HG02588 (cell line): Measurements from ENCODE around the gene RARS2.
"Not testable (repeated sequence)": the region's sequence is repeated elsewhere in the genome, so short reads cannot be mapped to it uniquely, and the experiment has no call there.

ENCODE experiments used
- ATAC-seq: cut with Tn5 transposase; IDR thresholded peaks from one replicate; pipeline ENCODE4 v1.9.1; 2021; ENCODE audit warnings: mild to moderate bottlenecking, moderate library complexity; ENCODE audit not compliant: unreplicated experiment

The RARS2 gene

DNA sequence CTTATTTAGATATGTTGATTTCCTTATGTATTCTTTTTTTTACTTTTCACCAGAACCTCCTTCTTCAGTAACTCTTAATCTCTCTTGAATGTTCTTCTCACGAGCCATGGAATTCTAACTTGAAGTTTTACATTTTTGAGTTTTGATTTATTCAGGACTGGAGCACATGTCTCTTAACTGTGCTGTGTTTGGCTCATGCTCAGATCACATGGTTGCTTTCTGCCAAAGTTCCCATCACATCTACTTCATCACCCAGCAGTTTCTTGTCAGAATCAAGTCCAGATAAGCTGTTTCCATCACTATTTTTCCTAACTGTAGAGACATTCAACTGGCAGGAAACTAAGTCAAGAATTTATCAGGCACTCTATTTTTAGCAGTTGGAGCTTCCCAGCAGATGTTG, 85.3 kb downstream of the RARS2 start:
- ATAC-seq: no peak

DNA sequence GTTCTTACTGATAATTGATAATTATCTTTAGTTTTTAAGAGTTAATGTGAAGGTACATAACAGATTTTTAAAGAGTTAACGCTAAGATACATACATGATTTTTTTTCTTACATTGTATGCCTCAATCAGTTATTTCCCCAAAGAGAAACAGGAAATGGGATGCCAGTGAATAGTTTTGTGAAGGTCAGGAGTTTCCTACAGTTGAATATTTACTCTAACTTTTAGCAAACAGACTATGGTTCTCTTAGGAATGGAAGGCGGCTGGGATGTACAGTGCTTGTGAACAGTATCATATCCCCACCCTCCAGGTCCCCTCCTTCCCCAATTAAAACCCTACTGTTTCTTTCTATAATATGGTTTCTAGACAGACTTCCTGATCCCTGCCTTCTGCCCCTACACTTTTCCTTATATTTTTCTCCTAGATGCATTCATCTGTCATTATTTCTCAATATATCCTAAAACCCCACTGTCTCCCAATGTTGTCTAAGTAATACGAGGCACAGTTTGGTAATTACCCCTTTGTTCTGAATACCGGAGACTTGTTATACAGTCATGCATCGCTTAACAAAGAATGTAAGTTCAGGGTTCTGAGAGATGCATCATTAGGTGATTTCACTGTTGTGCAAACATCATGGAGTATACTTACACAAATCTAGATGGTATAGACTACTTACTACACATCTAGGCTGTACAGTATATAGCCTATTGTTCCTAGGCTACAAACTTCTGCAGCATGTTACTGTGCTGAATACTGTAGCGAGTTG, 87.8 kb downstream of the RARS2 start:
- ATAC-seq: no peak

DNA sequence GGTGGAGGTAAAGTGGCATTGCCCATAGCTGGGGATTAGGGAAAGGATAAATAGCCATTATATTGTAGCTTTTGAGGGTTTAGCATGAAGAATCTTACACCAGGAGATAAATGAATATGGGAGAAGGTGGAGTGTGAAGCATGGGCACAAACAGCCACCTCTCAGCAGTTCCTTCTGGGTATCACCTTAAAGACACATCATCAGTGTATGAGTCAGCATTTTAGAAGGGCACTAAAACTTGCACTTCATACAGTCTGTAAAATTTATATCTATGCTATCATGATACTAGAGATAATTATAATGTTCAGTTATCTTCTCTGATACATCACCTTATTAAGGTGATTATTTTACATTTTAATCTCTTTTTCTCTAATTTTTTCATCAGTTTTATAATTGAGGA, 91.7 kb downstream of the RARS2 start:
- no peak for ATAC-seq

DNA sequence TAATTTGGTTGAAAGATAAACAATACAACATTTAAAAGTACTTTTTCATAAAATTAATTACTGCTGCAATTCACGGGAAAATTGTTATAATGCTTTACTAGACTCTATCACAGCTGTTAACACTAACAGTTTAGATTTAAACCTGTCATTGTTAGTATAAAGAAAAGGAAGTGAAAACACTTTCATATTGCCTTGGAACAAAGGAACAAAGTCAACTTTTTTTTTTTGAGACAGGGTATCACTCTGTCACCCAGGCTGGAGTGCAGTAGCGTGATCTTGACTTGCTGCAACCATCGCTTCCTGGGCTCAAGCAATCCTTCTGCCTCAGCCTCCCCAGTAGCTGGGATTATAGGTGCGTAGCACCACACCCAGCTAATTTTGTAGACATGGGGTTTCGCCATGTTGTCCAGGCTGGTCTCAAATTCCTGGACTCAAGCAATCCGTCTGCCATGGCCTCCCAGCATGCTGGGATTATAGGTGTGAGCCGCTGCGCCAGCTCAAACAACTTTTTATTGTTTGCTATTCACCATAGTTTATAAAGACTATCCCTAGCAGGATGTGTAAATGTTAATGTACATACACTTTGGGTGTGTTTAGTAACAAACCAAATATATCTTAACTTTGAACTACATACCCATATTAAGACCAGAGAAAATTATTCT, 94.9 kb downstream of the RARS2 start:
- peak; percentile 59 for ATAC-seq

DNA sequence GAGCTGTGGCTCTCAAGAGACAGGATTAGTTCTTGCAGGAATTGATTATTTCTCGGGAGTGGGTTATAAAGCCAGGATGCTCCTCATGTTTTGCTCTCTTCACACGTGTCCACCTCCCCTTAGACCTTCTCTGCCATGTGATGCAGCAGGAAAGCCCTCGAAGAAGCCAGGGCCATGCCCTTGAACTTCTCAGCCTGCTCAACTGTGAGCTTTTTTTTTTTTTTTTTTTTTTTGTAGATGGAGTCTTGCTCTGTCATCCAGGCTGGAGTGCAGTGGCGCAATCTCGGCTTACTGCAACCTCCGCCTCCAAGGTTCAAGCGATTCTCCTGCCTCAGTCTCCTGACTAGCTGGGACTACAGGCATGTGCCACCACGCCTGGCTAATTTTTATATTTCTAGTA, 100.5 kb downstream of the RARS2 start:
- ATAC-seq: not testable (repeated sequence)

DNA sequence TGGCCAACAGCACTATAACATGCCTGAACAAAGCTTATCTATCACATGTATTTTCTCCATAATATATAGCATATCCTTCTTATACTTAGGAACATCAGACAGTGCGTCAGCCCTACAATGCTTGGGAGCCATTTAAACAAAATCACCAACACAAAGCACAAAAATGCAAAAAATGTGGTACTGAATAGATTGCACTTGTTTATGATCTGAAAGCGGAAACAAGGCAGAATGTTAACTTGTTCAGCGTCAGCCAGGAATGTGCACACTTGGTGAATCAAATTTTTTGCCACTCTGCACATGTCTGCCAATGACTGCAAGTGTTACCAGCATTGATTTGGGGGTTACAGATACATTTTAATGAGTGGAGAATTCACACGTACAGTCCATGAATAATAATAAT, 102.2 kb downstream of the RARS2 start:
- ATAC-seq: no peak

DNA sequence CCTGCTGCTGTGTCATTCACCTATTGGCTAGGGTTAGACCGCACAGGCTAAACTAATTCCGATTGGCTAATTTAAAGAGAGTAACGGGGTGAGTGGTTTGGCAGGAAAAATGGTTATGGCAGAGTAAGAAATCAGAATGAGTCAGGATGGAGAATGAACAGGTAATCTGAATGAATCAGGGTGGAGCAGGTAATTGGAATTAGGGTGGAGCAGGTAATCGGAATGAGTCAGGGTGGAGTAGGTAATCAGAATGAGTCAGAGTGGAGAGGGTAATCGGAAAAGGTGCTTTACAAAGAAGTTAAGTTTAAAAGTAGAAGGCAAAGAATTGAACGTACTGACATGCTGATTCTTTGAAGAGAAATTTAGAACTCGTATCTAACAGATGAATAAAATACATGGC, 105.3 kb downstream of the RARS2 start:
- ATAC-seq: no peak

DNA sequence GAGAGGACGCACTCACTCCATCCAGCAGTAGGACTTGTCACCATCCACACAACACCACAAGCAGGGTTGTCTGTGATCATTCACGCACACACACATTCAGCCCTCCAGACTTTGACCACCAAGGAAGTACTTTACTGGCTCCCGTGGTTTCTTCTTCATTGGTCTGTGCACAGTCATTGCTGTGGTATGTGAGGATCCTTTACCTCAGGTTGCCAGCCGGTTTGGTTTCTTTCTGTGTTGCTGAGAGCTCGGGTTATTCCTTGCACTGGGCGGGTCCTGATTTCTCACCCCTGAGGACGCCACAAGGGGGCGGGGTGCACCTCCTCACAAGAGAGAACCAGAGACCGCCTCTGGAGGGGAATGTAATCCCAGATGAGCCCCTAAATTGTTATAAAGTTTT, 105.9 kb downstream of the RARS2 start:
- no peak for ATAC-seq

DNA sequence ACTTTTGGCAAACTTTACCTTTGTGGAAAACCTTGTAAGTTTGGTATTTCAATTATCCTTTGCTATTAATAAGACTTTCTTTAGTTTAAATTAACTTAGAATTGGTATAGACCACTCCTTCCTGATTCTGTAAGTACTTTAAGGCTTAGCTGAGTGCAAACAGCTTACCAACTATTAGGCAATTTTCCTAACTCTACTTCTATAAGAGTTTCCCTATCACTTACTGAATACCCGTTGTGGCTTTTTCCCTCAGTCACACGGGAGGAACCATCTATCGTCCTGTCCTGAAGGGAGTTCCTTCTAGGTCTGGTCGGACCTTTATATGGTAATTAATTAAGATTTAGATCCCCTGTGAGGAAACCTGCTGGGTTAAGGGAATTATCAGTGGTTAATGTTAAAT, 107.4 kb downstream of the RARS2 start:
- ATAC-seq: no peak

DNA sequence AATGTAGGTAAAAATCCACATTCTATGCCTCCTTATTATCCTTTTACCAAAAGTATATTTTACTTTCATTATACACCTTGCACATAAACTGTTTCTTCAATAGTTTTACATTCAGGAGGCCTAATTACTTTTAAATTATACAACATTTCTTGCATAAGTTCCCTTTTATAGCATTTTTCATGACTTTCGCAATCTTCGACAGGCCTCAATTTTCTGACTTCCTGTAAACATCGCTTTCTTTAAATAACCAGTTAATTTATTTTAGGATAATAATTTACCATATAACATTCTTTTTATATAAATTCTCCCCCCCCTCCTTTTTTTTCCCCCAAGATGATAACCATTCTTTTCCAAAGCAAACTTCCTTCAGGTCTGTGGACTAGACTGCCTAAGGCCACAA, 107.9 kb downstream of the RARS2 start:
- no peak for ATAC-seq

DNA sequence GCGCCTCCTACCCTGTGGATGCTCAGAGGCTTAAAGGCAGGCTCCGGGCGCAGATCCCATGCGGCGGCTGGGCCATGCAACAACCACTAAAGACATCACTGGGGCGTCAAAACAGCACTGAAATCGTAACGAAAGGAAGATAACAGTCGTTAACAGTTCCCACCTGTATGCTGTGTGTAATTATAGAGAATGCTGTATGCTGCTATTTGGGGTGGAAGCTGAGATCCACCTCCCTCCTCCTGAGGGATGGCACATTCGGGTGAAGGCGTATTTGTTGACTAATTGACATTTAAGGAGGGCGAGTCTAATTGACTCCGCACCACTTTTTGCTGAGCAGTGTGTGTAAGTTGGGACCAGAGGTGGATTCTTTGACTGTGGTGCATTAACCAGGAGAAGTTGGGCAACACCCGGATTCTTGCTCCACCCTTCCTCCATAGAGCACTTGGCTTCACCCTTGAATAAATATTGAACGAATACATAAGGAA, 116.3 kb downstream of the RARS2 start:
- ATAC-seq: peak; percentile 56

DNA sequence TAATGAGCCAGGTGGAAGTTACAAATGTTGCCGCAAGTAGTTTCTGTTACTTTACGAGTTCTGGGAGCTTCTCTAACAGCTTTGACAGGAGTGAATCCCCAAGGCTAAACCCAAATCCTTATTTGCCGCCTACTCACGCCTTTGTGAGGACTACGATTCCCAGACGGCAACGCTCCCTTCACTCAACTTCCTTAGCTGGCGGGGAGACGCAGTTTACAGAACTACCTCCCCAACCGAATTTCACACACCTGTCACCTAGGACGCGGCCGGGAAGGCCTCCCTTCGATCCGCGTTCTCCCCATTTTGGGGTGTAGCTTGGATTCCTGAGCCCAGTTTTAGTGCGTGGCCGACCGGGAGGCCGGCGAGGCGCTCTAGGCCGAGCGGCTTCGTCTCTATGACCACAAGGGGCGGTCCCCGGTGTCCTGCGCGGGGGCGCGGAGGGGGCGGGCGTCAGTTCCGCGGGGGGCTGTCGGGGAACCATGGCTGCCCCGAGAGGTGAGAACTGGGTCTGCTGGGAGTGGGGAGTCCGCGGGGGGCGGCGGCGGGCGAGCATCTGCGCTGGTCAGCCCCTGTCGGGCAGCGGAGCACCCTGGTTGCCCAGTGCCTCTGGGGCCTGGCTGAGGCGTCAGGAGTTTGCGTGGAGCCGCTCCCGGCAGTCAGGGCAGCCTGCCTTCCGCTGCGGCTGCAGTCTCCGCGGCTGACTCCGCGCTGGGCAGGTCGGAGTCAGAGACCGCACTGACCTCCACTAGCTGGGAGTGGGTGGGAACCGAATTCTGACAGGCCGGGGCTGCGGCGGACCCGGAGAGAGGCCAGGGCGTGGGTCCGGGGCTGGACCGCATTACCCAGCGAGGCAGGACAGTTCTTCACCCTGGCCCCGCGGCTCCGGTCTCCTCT, 117.0 kb downstream of the RARS2 start, which contains the start of gene SLC35A1:
Gene SLC35A1, plus strand, starts transcription at position 450 of the 894 bp plus-strand sequence. Its CDS starts 30 bp downstream, at position 480.
- ATAC-seq: peak; percentile 95

DNA sequence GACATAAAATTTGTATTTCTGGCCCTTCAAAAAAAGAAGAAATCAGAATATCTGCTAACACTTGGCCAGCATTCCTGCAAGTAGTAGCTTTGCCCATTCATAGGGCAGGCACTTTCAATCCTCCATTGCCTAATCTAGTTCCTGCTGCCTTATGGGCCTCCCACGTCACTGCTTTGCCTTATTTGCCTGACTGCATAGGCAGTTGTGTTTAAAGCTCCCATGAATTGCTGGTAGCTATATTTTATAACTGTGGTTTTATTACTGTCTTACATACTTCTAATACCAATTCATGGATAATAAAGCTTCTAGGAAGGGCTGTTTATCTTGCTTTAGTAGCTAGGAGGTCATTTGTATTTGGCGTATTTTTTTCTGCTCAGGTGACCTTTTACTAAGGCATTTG, 124.7 kb downstream of the RARS2 start:
- no peak for ATAC-seq
